Measurements from ENCODE around the gene RSF1. TPM values are rescaled to one million over a fixed set of nuclear protein-coding genes. Genes with fewer than 3 reads are reported as not detected.

RSF1 gene
- total and polyA plus RNA-seq, 2 experiments from 2014 or later = 47.9 to 48.8 TPM

GRCh38 chr11:77791301-77791700, 29.2 kb downstream of the RSF1 start:
- WGBS (ENCODE audit: low lambda C conversion rate, missing lambda C conversion rate) = 97% methylated on average over 4 of the region's 4 CpGs
- Histone ChIP-seq H3K9me3 (ENCODE audit: low read depth) (no peaks in the 10 kb centered on the region), H3K4me3 (no peak overlapping the region), H3K36me3 (replicated peaks; ENCODE audit: insufficient read depth, low read depth) (no peaks in the 10 kb centered on the region), H2AFZ (no peak overlapping the region), H3K79me2 (peaks cover 97% of the 10 kb centered on the region), H3K4me1 (ENCODE audit: insufficient read depth) (no peaks in the 10 kb centered on the region), H3K4me2 (no peak overlapping the region), H3K9me2 (replicated peaks; ENCODE audit: insufficient read depth) (no peaks in the 10 kb centered on the region), H3K27ac (no peak overlapping the region), H4K20me1 (ENCODE audit: insufficient read depth, poor library complexity, severe bottlenecking) (peaks cover 38% of the 10 kb centered on the region), H3K27me3 (no peaks in the 10 kb centered on the region)
- no peak for DNase-seq (ENCODE audit: low spot score)
- TF ChIP-seq CTCF (IDR thresholded peaks at IDR 0.05; ENCODE audit: poor library complexity) = no peak
- no peak for TF ChIP-seq EZH2 (IDR thresholded peaks at IDR 0.05; ENCODE audit: borderline replicate concordance)
- no peak for TF ChIP-seq EZH2phosphoT487 (IDR thresholded peaks at IDR 0.05; ENCODE audit: low read depth, severe bottlenecking, unreplicated experiment)

GRCh38 chr11:77789731-77790476, 30.6 kb downstream of the RSF1 start:
- WGBS (ENCODE audit: low lambda C conversion rate, missing lambda C conversion rate) = 96% methylated on average over 5 of the region's 5 CpGs
- Histone ChIP-seq H3K36me3 (replicated peaks; ENCODE audit: insufficient read depth, low read depth) (no peaks in the 10 kb centered on the region), H3K9me3 (ENCODE audit: low read depth) (no peaks in the 10 kb centered on the region), H3K4me3 (no peak overlapping the region), H3K9me2 (replicated peaks; ENCODE audit: insufficient read depth) (no peaks in the 10 kb centered on the region), H3K4me2 (no peak overlapping the region), H2AFZ (no peak overlapping the region), H3K79me2 (peaks cover 95% of the 10 kb centered on the region), H4K20me1 (ENCODE audit: insufficient read depth, poor library complexity, severe bottlenecking) (peaks cover 39% of the 10 kb centered on the region), H3K4me1 (ENCODE audit: insufficient read depth) (no peaks in the 10 kb centered on the region), H3K27ac (no peak overlapping the region), H3K27me3 (no peaks in the 10 kb centered on the region)
- no peak for TF ChIP-seq EZH2phosphoT487 (IDR thresholded peaks at IDR 0.05; ENCODE audit: low read depth, severe bottlenecking, unreplicated experiment)
- no peak for TF ChIP-seq CTCF (IDR thresholded peaks at IDR 0.05; ENCODE audit: poor library complexity)
- no peak for TF ChIP-seq EZH2 (IDR thresholded peaks at IDR 0.05; ENCODE audit: borderline replicate concordance)
- DNase-seq (ENCODE audit: low spot score) = no peak

- H3K9me3 ChIP-seq (ENCODE audit: low read depth) = no peaks in the 10 kb centered on the region
Observed at GRCh38 chr11:77789061-77789730, 31.3 kb downstream of the RSF1 start.

More at GRCh38 chr11:77789061-77789730, 31.3 kb downstream of the RSF1 start:
- H3K27ac ChIP-seq = no peak overlapping the region
- TF ChIP-seq CTCF (IDR thresholded peaks at IDR 0.05; ENCODE audit: poor library complexity) (no peak), EZH2 (IDR thresholded peaks at IDR 0.05; ENCODE audit: borderline replicate concordance) (no peak), EZH2phosphoT487 (IDR thresholded peaks at IDR 0.05; ENCODE audit: low read depth, severe bottlenecking, unreplicated experiment) (no peak)
- peaks cover 44% of the 10 kb centered on the region for H4K20me1 ChIP-seq (ENCODE audit: insufficient read depth, poor library complexity, severe bottlenecking)
- H3K79me2 ChIP-seq = peaks cover 95% of the 10 kb centered on the region
- no peak overlapping the region for H3K4me2 ChIP-seq
- H3K27me3 ChIP-seq = no peaks in the 10 kb centered on the region
- H3K36me3 ChIP-seq (replicated peaks; ENCODE audit: insufficient read depth, low read depth) = no peaks in the 10 kb centered on the region
- no peak overlapping the region for H3K4me3 ChIP-seq
- no peaks in the 10 kb centered on the region for H3K4me1 ChIP-seq (ENCODE audit: insufficient read depth)
- H2AFZ ChIP-seq = no peak overlapping the region
- 91% methylated on average over 11 of the region's 11 CpGs for WGBS (ENCODE audit: low lambda C conversion rate, missing lambda C conversion rate)
- no peak for DNase-seq (ENCODE audit: low spot score)
- H3K9me2 ChIP-seq (replicated peaks; ENCODE audit: insufficient read depth) = no peaks in the 10 kb centered on the region
